ENCODE results near the gene TCF7L2.

Gene TCF7L2

DNA sequence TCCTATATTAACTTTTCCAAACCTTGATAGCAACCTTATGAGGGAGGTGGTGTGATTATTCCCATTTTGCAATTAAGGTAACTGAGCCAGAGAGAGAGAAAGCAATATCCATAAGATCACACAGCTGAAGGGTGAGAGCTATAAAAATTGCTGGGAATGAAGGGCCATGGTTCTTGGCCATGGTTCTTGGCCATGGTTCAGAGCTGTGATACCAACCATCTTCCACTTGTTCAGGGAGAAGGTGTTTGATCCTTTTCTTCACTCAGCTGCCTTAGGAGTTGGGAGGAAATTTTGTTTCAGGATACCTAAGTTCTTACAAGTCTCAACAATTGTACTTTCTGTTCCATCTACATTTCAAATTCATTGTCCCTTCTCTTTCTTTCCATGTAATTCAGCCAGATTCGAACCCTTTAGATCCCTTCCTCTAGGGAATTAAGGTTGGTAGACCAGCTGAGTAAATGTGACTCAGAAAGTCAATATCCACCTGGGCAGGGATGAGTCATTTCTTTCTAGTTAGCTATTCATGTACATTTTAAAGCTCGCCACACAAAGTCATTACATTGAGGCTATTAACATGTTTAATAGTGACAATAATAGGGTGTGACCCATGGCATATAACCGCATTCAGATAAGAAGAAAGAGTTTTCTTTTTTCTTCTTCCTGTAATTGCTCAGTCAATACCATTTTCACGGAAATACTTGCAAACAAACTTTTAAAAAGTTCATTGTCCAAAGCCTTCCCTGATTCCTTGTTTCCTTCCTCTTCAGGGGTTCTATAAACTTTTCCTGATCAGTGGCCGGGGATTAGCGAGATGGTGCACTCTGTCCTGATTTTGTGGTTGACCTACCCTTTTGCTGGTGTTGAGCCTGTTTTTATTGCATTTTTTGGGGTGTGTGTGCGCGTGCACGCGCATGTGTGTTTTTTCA is 143.4 kb downstream of the TCF7L2 start:
- POLR2A ChIA-PET = no interaction called here
- CTCF ChIA-PET = interaction anchor here (1.1 kb wide), 1 partner anchor 34 kb away, joined by 3 read pairs; no protein-coding TSS in a partner anchor
- peaks cover 0 to 23% (median 8%) of the 10 kb centered on the region in 4 experiments for H3K36me3 ChIP-seq (ENCODE audit: control insufficient read depth in 4 of 4, insufficient read depth in 4 of 4, low read length in 3 of 4)
- 87% methylated on average over 3 of the region's 10 CpGs for WGBS (ENCODE audit: insufficient coverage)
- no peak overlapping the region for H3K4me3 ChIP-seq (ENCODE audit: control insufficient read depth in 1 of 7, extremely low read depth in 1 of 7, insufficient read depth in 4 of 7, low read depth in 2 of 7, low read length in 6 of 7)
- H3K27ac ChIP-seq (ENCODE audit: insufficient read depth in 1 of 2, low read depth in 1 of 2, low read length in 2 of 2, poor library complexity in 1 of 2, severe bottlenecking in 2 of 2) = no peak overlapping the region
- H3K4me1 ChIP-seq (ENCODE audit: control extremely low read depth in 1 of 4, control insufficient read depth in 4 of 4, insufficient read depth in 4 of 4, low read length in 3 of 4) = peaks cover 5 to 22% (median 6%) of the 10 kb centered on the region in 4 experiments
- peaks cover 0 to 6% (median 0%) of the 10 kb centered on the region in 5 experiments for H3K9me3 ChIP-seq (ENCODE audit: control extremely low read depth in 1 of 5, control insufficient read depth in 4 of 5, insufficient read depth in 2 of 5, low read depth in 1 of 5, low read length in 4 of 5)
- no peaks in the 10 kb centered on the region for H3K27me3 ChIP-seq (replicated peaks in 2 of 5; ENCODE audit: control insufficient read depth in 4 of 5, insufficient read depth in 5 of 5, low read length in 4 of 5)
- DNase-seq = peak in 2 of 3 donors; percentile 28 to 46

- Histone ChIP-seq H3K36me3 (ENCODE audit: control insufficient read depth in 4 of 4, insufficient read depth in 4 of 4, low read length in 3 of 4) (peaks cover 0 to 22% (median 6%) of the 10 kb centered on the region in 4 experiments), H3K27me3 (replicated peaks in 2 of 5; ENCODE audit: control insufficient read depth in 4 of 5, insufficient read depth in 5 of 5, low read length in 4 of 5) (no peaks in the 10 kb centered on the region), H3K27ac (ENCODE audit: insufficient read depth in 1 of 2, low read depth in 1 of 2, low read length in 2 of 2, poor library complexity in 1 of 2, severe bottlenecking in 2 of 2) (no peak overlapping the region), H3K4me1 (ENCODE audit: control extremely low read depth in 1 of 4, control insufficient read depth in 4 of 4, insufficient read depth in 4 of 4, low read length in 3 of 4) (peaks cover 5 to 22% (median 6%) of the 10 kb centered on the region in 4 experiments), H3K9me3 (ENCODE audit: control extremely low read depth in 1 of 5, control insufficient read depth in 4 of 5, insufficient read depth in 2 of 5, low read depth in 1 of 5, low read length in 4 of 5) (peaks cover 0 to 6% (median 0%) of the 10 kb centered on the region in 5 experiments), H3K4me3 (ENCODE audit: control insufficient read depth in 1 of 7, extremely low read depth in 1 of 7, insufficient read depth in 4 of 7, low read depth in 2 of 7, low read length in 6 of 7) (no peak overlapping the region)
- ChIA-PET CTCF (interaction anchor here (1.1 to 1.2 kb wide), 2 partner anchors 33 to 372 kb away, joined by 3 to 4 read pairs; no protein-coding TSS in a partner anchor), POLR2A (no interaction called here)
- peak; percentile 21 to 82 (median 76) for DNase-seq
- WGBS (ENCODE audit: insufficient coverage) = 0% methylated on average over 1 of the region's 3 CpGs
These were observed 144.1 kb downstream of the TCF7L2 start for GRCh38 chr10:113094114-113094486.

DNA sequence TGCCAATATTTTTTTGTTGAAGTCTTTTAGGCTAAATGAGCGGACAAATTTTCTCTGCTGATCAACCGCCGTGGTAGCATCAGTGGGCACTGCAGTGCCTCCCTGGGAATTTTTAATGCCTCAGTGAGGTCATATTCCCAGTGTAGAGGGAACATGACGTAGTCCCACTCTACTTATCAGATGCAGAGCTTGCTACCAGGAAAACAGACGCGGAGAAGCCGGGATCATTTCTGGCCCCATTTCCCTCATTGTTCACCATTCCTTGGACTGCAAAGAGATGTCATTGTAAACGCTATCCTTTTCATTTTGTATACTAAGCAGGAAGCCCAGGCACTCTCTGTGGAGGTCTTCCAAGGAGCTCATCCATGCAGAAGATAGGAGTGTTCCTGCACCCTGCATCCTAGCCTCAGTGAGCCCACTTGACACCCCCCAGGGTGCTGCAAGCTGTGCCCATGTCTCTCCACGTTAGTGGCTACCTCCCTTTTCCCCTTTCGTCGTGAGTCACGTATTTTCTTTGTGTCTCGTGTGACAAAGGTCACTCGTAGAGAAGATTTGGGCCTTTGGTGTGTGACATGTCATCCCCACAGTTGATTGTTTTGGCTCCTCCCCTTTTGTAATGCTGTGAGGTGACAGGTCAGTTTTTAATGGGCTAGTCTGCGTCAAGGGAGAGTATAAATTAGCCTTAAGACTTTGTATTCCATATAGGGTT is 145.5 kb downstream of the TCF7L2 start:
- Histone ChIP-seq H3K27ac (ENCODE audit: insufficient read depth in 1 of 2, low read depth in 1 of 2, low read length in 2 of 2, poor library complexity in 1 of 2, severe bottlenecking in 2 of 2) (no peak overlapping the region), H3K4me3 (ENCODE audit: control insufficient read depth in 1 of 7, extremely low read depth in 1 of 7, insufficient read depth in 4 of 7, low read depth in 2 of 7, low read length in 6 of 7) (no peak overlapping the region), H3K36me3 (ENCODE audit: control insufficient read depth in 4 of 4, insufficient read depth in 4 of 4, low read length in 3 of 4) (peaks cover 0 to 17% (median 3%) of the 10 kb centered on the region in 4 experiments), H3K4me1 (ENCODE audit: control extremely low read depth in 1 of 4, control insufficient read depth in 4 of 4, insufficient read depth in 4 of 4, low read length in 3 of 4) (peaks cover 5 to 22% (median 9%) of the 10 kb centered on the region in 4 experiments), H3K9me3 (ENCODE audit: control extremely low read depth in 1 of 5, control insufficient read depth in 4 of 5, insufficient read depth in 2 of 5, low read depth in 1 of 5, low read length in 4 of 5) (peaks cover 0 to 6% (median 0%) of the 10 kb centered on the region in 5 experiments), H3K27me3 (replicated peaks in 2 of 5; ENCODE audit: control insufficient read depth in 4 of 5, insufficient read depth in 5 of 5, low read length in 4 of 5) (no peaks in the 10 kb centered on the region)
- 96% methylated on average over 13 of the region's 15 CpGs for WGBS (ENCODE audit: insufficient coverage)
- DNase-seq = no peak
- ChIA-PET CTCF (interaction anchor here (1.1 to 1.2 kb wide), 2 partner anchors 29 to 374 kb away, joined by 3 to 4 read pairs; no protein-coding TSS in a partner anchor), POLR2A (interaction anchor here (0.5 kb wide), 1 partner anchor 440 kb away, joined by 4 read pairs; no protein-coding TSS in a partner anchor)

GRCh38 chr10:113096128-113096996 is 146.3 kb downstream of the TCF7L2 start:
- Histone ChIP-seq H3K27me3 (replicated peaks in 2 of 5; ENCODE audit: control insufficient read depth in 4 of 5, insufficient read depth in 5 of 5, low read length in 4 of 5) (no peaks in the 10 kb centered on the region), H3K9me3 (ENCODE audit: control extremely low read depth in 1 of 5, control insufficient read depth in 4 of 5, insufficient read depth in 2 of 5, low read depth in 1 of 5, low read length in 4 of 5) (peaks cover 0 to 6% (median 0%) of the 10 kb centered on the region in 5 experiments), H3K36me3 (ENCODE audit: control insufficient read depth in 4 of 4, insufficient read depth in 4 of 4, low read length in 3 of 4) (peaks cover 0 to 17% (median 3%) of the 10 kb centered on the region in 4 experiments), H3K27ac (ENCODE audit: insufficient read depth in 1 of 2, low read depth in 1 of 2, low read length in 2 of 2, poor library complexity in 1 of 2, severe bottlenecking in 2 of 2) (no peak overlapping the region), H3K4me1 (ENCODE audit: control extremely low read depth in 1 of 4, control insufficient read depth in 4 of 4, insufficient read depth in 4 of 4, low read length in 3 of 4) (peaks cover 5 to 22% (median 9%) of the 10 kb centered on the region in 4 experiments), H3K4me3 (ENCODE audit: control insufficient read depth in 1 of 7, extremely low read depth in 1 of 7, insufficient read depth in 4 of 7, low read depth in 2 of 7, low read length in 6 of 7) (no peak overlapping the region)
- ChIA-PET POLR2A (no interaction called here), CTCF (interaction anchor here (1.1 to 1.5 kb wide), 2 partner anchors 11 to 30 kb away, joined by 3 to 5 read pairs; no protein-coding TSS in a partner anchor)
- 97% methylated on average over 10 of the region's 11 CpGs for WGBS (ENCODE audit: insufficient coverage)
- DNase-seq = no peak

DNA sequence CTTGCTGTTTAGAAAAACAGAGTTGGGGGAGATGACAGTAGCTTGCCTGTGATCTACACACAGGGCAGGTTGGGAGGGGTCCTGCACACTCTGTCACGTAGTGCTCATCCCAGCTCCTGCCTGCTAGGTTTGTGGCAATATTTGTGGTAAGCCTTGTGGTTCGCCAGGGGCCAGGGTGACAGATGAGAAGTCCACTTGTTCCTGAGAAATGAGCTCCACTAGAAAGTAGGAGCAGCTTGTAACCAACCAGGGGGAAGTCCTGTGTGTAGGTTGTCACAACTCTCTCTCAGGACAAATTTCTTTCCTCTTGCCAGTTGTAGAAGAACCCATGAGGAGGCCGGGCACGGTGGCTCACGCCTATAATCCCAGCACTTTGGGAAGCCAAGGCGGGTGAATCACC is 147.0 kb downstream of the TCF7L2 start:
- no peaks in the 10 kb centered on the region for H3K27me3 ChIP-seq (replicated peaks in 2 of 5; ENCODE audit: control insufficient read depth in 4 of 5, insufficient read depth in 5 of 5, low read length in 4 of 5)
- peaks cover 0 to 11% (median 2%) of the 10 kb centered on the region in 4 experiments for H3K36me3 ChIP-seq (ENCODE audit: control insufficient read depth in 4 of 4, insufficient read depth in 4 of 4, low read length in 3 of 4)
- ChIA-PET CTCF (interaction anchor here (1.1 to 1.5 kb wide), 2 partner anchors 12 to 30 kb away, joined by 3 to 5 read pairs; no protein-coding TSS in a partner anchor), POLR2A (no interaction called here)
- H3K4me3 ChIP-seq (ENCODE audit: control insufficient read depth in 1 of 7, extremely low read depth in 1 of 7, insufficient read depth in 4 of 7, low read depth in 2 of 7, low read length in 6 of 7) = no peak overlapping the region
- peaks cover 0 to 6% (median 0%) of the 10 kb centered on the region in 5 experiments for H3K9me3 ChIP-seq (ENCODE audit: control extremely low read depth in 1 of 5, control insufficient read depth in 4 of 5, insufficient read depth in 2 of 5, low read depth in 1 of 5, low read length in 4 of 5)
- H3K4me1 ChIP-seq (ENCODE audit: control extremely low read depth in 1 of 4, control insufficient read depth in 4 of 4, insufficient read depth in 4 of 4, low read length in 3 of 4) = peaks cover 5 to 22% (median 9%) of the 10 kb centered on the region in 4 experiments
- DNase-seq = peak in 2 of 3 donors; percentile 15 to 22
- no peak overlapping the region for H3K27ac ChIP-seq (ENCODE audit: insufficient read depth in 1 of 2, low read depth in 1 of 2, low read length in 2 of 2, poor library complexity in 1 of 2, severe bottlenecking in 2 of 2)
- 67% methylated on average over 2 of the region's 6 CpGs for WGBS (ENCODE audit: insufficient coverage)

- peaks cover 1 to 10% (median 5%) of the 10 kb centered on the region in 4 experiments for H3K4me1 ChIP-seq (ENCODE audit: control extremely low read depth in 1 of 4, control insufficient read depth in 4 of 4, insufficient read depth in 4 of 4, low read length in 3 of 4)
- POLR2A ChIA-PET = interaction anchor here (0.6 kb wide), 1 partner anchor 1303 kb away, joined by 3 read pairs; no protein-coding TSS in a partner anchor
- H3K27ac ChIP-seq (ENCODE audit: insufficient read depth in 1 of 2, low read depth in 1 of 2, low read length in 2 of 2, poor library complexity in 1 of 2, severe bottlenecking in 2 of 2) = no peak overlapping the region
These were observed 149.6 kb downstream of the TCF7L2 start for GRCh38 chr10:113099431-113100183.

More at GRCh38 chr10:113099431-113100183, 149.6 kb downstream of the TCF7L2 start:
- H3K36me3 ChIP-seq (ENCODE audit: control insufficient read depth in 4 of 4, insufficient read depth in 4 of 4, low read length in 3 of 4) = peaks cover 0 to 4% (median 2%) of the 10 kb centered on the region in 4 experiments
- peak in 2 of 3 donors; percentile 31 to 43 for DNase-seq
- 59% methylated on average over 7 of the region's 13 CpGs for WGBS (ENCODE audit: insufficient coverage)
- CTCF ChIA-PET = no interaction called here
- H3K4me3 ChIP-seq (ENCODE audit: control insufficient read depth in 1 of 7, extremely low read depth in 1 of 7, insufficient read depth in 4 of 7, low read depth in 2 of 7, low read length in 6 of 7) = no peak overlapping the region
- no peaks in the 10 kb centered on the region for H3K27me3 ChIP-seq (replicated peaks in 2 of 5; ENCODE audit: control insufficient read depth in 4 of 5, insufficient read depth in 5 of 5, low read length in 4 of 5)
- H3K9me3 ChIP-seq (ENCODE audit: control extremely low read depth in 1 of 5, control insufficient read depth in 4 of 5, insufficient read depth in 2 of 5, low read depth in 1 of 5, low read length in 4 of 5) = no peaks in the 10 kb centered on the region

Measured in common myeloid progenitor, CD34-positive (primary cell).